Stimulated activated CD8-positive, alpha-beta memory T cell treated with anti-CD3 and anti-CD28 coated beads, Interleukin-4, amount 100 ng/mL, for 24 hours (primary cell): ENCODE results near the gene SFXN5.

ENCODE experiments used
- DNase-seq: peaks from one replicate; pipeline ENCODE4 v3.0.0-alpha.2; 2020; ENCODE audit warnings: low read depth

Gene SFXN5

DNA sequence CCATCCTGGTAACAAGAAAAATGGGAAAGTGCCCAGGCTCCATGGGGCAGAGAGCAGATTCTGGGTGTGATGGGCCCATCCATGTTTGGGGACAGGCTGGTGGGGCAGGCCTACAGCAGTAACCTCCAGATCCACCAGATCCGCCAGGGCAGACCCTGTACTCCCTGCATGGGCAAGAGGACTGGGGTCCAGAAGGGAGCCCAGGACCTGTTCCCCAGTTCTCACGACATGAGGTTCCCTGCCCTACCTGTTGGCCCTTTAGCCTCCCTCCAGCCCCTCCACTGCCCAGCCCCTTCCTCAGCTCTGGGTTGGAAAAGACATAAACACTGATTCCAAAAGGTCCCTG is 115.5 kb downstream of the SFXN5 start:
- no peak for DNase-seq

DNA sequence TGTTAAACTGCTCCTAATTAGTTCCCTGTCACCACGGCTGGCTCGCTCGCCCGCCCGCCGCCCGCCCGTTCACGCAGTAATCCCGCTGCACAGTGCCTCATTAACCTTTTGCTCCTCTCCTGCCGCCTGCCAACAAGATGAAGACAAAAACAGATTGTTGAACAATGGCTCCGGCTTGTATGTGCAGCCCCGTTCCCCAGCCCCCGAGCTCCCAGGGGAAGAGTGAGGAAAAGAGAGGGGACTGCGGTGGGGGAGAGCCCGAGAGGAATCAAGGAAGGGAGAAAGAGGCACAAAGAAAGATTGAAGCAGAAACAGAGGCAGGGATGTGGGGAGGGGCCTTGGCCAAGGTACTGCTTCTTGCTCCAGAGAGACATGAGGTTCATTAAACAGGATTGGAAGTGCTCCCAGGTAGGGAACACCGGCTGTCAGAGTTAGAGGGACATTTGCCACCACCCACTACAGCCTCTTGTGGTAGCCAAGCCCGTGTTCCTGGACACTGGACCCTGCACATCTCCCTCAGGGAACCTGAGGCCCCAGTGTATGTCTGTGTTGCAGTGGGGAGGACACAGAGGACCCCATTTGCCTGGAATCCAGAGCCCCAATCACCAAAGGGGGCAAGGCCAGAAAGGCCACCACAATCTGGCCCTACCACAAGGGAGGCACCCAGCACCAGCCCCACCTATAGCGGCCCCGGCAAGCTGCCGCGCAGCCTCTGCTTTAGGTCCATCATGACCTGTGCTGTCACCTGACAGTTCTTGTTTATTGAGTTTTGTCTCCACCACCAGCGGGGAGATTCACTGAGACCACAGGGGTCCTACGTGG is 116.1 kb downstream of the SFXN5 start:
- no peak for DNase-seq

DNA sequence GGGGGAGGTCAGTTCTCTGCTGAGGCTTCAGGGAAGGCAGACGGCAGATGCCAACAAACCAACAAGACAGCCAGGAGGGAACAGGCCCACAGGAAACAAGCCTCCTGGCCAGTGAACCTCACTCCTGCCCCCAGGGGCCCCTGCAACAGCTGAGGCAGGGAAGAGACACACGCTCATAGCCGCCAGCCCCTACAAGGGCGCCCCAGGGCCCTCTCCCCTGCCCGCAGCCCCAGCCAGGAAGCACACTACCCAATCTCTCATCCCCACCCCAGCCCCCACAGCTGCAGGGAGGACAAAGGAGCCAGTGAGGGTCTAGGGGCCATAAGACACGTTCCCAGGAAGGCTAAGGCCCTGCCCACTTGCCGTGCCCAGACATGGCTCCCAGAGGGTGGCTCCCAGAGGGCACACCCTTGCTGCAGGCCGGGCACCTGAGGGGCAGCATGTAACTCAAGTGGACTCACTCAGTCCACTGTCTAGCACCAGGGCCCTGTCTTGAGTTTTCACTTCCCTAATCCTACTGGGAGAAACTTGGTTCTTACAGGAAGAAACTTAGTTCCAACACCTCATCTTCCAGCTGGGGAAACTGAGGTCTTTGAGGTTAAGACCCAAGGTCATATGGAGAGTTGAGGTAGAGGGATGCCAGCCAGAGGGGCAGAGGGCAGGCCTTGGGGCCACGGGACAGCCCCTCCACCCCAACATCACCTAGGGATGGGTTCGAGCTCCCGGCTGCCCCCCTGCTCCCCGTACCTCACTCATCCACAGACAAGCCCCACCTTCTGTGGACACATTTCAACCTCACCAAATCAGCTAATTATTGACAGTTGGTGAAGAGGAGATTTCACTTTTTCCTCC is 116.9 kb downstream of the SFXN5 start:
- DNase-seq = no peak

DNA sequence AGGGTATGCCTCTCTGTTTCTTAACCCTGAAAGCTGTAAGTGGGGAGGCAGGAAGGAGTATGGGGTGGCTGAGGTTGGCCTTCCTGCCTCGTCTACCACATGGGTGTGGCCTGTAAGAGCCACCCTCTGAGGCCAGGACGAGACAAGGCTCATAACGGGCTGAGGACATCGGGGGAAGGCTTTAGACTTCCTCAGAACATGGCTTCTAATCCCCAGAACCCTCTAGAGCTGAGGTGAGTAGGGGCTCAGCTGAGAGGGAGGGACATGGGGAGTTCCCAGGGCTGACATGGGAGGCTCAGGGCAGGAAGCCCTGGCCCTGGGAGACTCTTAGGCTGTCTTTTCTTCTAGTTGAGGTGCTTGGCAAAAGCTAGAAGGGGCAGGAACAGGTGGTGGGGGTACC is 117.5 kb downstream of the SFXN5 start:
- no peak for DNase-seq

DNA sequence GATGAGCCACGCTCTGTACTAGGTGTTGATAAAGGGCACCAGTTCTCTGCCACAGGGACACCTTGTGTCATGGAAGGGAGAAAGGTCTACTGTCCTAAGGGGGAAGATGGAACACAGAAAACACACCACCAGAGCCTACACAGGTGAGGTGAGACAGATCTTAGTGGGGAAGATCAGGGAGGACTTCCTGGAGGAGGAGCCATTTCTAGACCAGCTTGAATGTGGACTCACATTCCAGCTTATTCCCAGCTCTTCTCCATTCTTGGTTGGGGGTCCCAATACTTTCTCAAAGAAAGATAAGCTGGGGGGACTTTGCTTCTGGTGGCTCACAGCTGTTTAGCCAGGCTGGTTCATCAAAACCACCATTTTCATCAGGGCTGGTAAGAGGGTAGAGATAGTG is 118.0 kb downstream of the SFXN5 start:
- DNase-seq = no peak

DNA sequence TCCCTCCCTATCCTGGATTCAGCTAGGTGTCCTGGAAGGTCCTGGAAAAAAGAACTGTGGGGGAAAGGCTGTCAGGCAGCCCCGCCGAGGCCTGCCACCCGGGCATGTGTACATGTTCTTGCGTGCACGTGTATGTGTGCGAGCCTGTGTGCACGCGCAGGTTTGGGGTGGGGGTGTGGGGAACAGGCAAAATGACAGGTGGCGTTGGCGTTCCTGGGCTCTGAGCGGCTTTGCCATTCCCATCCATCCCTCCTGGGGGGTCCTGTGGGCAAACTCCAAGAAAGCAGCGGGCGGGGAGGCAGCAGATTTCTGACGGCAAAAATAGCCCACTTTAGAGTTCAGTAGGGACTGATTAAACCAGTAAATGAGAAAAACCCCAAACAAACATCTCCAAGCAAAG is 118.6 kb downstream of the SFXN5 start:
- no peak for DNase-seq

DNA sequence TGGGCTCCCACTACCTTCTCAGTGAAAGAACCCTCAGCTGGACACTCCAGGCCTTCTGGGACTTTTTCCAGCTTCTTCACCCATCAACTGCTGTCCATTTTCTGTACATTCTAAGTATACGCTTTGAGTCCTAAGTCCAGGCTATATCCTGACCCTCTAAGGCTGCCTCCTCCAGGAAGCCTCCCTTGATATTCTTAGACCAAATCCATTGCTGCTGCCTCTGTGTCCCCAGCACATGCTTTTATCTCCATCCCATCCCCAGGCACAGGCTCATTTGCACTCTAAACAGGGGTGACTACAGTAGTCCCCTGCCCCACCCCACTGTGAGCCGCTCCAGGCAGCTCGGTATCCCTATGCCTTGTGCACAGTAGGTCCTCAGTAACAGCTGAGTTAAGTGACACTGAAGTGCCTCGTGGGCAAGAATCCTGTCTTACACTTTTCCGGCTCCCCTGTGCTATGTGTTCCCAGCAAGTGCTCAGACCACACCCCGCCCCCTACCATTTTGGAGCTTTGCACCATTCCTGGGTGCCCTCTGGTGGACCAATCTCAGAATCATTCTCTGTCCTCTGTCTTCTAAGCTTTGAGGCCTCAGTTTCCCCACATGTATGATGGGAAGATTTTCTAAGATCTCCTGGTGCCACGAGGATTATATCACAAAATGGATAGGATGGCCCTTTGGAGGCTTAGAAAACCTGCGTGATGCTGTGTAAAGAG is 119.2 kb downstream of the SFXN5 start:
- no peak for DNase-seq

DNA sequence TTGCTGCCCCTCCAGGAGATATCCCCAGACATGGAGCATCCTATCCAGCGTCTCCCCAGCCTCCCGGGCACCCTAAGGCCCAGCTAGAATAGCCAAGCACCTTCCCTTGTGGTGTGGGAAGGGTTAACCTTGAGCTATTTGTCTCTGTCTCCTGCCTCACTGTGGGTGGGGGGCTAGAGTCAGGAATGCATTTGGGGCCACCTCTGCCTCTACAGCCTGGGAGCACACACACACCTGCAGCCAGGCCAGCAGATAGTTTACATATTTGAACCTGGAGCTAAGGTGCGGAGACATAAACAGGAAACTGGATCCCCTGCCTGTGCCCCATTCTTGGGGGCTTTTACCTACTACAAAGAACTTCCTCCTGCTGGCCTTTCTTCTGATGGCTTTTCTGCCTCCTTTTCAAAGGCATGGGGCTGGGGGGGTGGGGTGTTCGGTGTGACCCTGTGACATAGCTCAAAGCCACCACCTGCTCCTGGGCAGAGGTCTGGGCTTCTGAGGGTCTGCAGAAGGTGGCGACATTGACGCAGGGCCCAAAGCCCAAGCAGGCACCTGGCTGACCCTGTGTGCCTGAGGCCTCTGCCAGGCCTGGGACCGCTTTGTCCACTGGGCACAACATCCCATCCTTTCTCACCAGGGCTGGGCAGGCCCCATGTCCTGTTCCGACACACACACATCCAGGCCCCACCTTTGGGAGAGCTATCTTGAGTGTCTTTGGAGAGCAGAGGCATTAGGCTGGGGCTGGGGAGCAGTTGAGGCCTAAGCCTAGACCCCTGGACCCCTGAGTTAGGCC is 120.0 kb downstream of the SFXN5 start:
- DNase-seq = no peak

DNA sequence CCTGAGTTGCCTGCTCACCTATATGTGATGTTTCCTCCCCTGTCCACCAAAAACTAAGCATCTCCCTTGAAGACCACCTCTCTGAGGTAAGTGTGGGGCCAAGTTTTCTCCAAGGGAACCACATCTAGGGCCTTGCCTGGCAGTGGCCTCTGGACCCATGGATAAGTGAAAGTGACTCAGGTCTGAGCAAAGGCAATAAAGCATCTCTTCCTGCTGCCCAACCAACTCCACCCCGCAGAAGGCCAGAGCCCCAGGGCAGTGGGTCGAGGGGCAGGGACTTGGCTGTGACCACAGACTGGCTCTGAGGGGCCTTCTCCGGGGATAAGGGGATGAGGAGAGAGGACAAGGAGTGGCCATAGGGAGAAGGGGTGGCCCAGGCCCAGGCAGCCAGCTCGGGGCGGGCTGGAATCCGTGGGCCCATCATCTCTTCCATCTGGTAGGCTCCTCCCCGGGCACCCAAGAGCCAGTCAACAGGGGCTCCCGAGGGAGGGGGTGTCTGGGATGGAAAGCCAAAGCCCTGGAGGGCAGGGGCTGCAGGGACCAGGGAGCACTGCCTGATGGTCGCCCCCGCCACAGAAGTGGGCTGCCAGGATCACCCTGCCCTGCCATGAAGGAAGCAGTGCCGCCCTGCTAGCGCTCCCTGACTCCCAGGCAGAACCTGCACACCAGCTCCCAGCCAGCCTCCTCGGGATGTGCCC is 120.8 kb downstream of the SFXN5 start:
- no peak for DNase-seq

DNA sequence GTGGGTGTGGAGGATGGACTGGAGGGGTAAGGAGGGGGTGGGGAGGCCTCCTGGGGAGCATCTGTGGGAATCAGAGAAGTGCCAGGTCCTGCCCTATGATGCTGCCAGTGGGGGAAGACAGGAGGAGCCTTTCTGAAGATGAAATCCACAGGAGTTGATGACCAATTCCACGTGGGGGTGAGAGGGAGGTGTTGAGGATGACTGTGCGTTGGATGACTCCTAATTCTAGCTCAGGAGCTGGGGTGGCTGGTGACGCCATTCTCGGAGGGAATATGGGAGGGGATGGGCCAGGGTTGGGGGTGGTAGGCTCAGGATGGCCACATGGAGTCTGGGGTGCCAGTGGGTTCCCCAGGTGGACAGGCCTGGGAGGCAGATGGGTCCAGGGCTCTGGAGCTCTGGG is 121.9 kb downstream of the SFXN5 start:
- DNase-seq = no peak

DNA sequence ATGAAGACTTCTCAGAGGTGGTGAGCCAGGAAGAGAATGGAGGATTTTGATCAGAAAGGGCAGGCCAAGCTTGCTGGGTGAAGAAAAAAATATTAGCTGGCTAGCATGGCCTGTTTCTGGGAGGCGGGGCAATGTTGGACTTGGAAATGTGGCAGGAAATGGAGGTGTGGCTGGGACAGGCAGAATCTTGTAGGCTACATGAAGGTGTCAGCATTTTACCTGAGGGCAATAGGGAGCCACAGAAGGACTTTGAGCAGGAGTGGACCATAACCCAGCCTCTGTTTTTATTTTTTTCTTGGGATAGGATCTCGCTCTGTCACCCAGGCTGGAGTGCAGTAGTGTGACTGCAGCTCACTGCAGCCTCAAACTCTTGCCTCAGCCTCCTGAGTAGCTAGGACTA is 122.5 kb downstream of the SFXN5 start:
- no peak for DNase-seq

DNA sequence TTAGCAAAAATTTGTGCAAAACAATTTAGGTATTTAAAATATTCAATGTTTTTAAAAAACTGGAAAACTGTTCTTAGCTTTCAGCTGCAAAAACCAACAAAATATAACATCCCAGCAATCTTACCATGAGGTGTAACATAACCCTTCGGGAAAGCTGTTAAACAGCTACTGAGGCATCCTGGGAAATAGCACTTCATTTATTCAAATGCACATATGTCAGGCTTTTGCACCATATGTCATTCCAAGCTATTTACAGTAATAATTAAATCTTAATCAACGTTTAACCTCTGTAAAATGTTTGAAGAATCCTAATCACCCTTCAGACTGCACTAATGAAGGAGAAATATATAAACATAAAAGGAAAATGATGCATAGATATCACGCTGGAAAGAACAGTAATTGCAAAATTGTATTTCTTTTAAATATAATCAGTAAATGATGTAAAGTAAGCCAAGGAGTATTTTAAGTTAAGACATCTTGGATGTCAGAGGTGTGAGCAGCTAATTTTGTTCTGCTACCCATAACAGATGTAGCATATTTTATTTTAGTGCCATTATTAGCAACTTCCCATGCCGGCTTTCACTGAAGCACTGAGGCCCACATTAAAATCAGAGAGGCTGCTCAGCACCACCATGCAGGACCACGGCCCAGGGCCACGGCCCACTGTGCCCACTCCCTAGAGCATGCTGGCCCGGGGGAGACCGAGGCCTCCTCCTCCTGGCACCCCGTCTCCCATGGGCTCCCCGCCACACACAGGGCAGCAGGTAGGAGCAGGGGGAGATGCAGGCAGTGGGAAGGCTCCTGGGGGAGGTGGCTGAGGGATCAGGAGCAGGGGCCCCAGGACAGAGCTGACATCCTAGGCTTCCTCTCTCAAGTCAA is 123.3 kb downstream of the SFXN5 start:
- DNase-seq = no peak

DNA sequence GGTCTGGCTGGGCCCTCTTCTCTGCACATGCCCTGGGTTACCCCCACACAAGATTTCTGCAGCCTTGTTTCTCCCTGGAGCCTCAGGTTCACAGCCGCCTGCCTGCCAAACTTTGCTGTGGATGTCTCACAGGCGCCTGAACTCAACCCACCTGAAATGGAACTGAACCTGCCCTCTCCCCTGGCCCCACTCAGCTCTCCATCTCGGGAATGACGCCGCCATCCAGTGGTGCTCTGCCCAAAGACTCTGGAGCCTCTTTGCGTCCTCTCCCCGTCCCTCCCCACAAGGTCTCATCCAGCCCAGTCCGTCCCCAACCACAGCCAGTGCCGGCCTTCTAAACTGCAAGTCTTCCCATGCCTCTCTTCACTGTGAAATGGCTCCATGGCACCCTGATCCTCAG is 125.0 kb downstream of the SFXN5 start:
- DNase-seq = no peak

DNA sequence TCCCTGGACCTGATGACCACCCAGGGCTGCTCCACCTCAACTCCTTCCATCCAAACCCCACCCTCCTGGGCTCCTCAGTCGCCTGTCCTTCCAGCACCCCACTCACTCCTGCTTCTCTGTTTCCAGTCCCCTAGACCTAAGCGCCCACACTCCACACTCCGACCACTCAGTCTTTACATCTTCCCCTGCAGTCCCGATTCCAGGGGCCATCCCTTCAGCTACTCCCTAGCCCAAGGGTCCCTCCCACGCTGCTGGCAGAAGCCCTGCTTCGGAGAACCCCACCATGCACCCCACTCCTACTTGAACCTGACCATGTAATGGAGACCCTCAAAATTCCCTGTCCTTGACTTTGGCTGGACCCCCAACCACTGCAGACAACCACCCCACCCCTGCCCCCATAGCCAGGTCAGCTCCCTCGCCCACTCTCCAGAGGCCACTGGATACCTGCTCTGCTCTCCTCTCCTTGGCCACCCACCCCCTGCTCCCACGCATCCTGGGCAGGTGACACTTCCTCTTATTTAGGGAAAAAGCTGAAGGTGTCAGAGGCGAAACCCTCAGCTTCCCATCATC is 126.0 kb downstream of the SFXN5 start:
- DNase-seq = no peak

DNA sequence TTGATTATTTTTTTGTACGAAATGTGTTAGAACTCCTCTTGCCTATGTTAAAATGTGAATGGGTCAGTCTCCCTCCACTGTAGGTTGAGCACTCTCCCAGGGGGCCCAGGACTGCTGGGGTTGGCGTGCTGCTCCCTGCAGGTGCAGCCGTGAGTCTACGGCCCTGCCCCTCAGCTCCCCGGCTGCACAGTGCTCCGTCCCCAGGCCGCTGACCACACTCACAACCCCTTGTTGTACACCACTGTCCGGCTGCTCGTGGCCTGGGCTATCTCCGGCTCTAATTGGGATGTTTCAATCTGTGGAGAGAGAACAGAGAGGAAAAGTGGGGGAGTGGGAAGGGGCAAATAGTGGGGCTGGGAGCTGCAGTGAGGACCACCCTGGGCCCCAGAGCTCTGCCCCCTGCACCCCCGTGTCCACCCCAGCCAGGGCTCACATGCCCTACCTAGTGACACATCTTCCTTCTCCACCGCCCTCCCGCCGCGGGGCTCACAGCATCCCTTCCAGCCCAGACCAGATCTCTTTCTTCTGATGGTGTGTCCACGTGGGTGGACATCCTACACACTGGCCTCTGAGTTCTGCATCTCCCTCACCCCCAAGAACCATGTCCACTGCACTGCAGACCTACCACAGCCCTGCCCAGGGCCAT is 126.6 kb downstream of the SFXN5 start:
- no peak for DNase-seq

DNA sequence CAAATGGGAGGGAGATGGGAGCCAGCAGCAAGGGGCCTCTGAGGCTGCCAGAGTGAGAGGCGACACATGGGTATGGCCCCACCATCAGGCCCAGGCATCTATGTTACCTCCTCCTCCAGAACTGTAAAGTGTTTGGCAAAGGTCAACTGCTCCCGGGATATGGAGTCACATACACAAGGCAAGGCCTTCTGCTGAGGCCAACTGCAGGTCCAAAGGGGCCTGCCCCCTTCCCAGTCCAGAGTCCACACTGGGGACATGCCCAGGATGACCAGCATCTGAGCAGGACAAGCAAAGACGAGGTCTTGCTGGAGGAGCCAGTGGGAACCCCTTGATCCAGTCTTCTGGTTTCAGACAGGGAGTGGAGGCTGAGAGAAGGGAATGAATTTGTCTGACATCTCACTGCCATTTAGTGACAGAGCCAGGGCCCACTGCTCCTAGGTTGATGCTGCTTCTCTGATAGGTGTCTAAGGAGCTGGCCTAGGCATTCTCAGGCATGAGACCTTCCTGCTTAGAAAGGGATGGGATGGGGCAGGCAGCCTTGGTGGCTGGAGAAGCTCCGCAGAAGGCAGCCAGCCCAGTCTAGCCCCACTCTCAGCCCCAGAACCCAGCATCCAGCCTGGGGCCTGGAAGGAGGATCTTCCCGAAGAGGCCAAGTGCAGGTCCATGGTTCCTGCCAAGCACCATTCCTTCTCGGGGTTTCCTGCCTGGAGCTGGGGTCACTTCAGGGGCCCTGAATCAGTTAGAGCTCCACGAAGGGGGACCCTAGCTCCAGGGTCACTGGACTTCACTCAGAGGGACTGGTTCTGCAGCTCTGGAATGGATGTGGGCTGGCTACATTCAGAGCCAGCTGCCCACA is 127.7 kb downstream of the SFXN5 start:
- no peak for DNase-seq

DNA sequence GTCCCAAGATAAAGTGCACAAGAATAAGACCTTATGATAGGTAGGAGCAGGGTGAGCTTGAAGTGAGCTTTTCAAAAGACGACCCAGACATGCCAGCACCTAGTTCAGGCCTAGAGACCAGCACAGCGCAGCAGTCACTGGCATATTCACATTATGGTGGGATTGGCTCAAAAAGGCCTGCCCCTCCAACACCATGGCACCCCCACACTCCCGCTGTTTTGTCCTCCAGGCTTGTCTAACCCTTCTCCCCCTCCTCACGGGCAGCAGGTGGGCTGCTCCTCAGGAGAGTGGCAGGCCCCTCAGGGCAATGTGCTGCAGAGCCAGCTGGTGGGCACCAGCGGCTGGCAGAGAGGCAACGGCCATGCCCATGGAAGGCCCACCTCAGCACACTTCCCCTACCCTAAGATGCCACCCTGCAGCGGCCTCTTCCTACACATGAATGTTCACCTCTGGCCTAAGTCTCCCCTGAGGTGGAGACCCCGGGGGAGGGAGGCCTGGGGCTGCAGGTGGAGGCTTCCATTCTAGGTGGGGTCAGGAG is 128.6 kb downstream of the SFXN5 start:
- no peak for DNase-seq

DNA sequence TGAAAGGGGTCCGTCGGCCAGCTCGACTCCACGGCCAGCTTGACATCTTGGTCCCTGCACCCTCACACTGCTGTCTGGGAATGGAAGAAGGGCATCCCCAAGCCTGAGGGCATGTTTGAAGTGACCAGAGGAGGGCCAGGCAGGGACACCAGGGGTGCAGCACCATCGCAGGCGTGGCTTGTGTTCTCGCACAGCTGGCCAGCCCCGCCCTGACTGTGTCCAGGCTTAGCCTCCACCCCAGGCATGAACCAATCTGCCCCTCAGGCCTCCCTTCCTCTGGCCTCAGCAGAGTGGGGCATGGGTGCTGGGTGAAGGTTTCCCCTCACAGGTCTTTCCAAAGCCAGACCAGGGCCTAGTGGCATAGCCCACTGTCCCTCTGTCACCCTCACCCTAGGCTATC is 129.2 kb downstream of the SFXN5 start:
- DNase-seq = no peak
